AG04450 (cell line): ENCODE results near the gene CAPG. TPM values are rescaled to one million over a fixed set of nuclear protein-coding genes. Genes with fewer than 3 reads are reported as not detected.

Source experiments
- CTCF ChIA-PET: fragments of 300-600, 350-600 bp; formaldehyde crosslinking; extraction: SDS; loops from one replicate; lab custom pipeline; 2022; ENCODE audit warnings: antibody characterized with exemption, inconsistent platforms; lab: Charles Lee
- POLR2A ChIA-PET: fragments of 350-600 bp; formaldehyde crosslinking; extraction: SDS; loops from one replicate; lab custom pipeline; 2021; ENCODE audit warnings: antibody characterized with exemption, inconsistent platforms; lab: Yijun Ruan, JAX
- DNase-seq: peaks from one replicate; pipeline ENCODE4 v3.0.0-alpha.2; 2011; ENCODE audit warnings: low read depth, low spot score
- H3K27ac ChIP-seq: one replicate; pipeline ENCODE4 v1.5.1; 2012; ENCODE audit warnings: low read depth, low read length, control low read depth
- H3K27me3 ChIP-seq: one replicate; pipeline ENCODE4 v1.6.0; 2012; ENCODE audit warnings: low read length; ENCODE audit not compliant: control insufficient read depth, insufficient read depth
- H3K4me3 ChIP-seq: 2 replicates; pipeline ENCODE4 v1.5.1; 2011; ENCODE audit warnings: mild to moderate bottlenecking, low read depth, low read length, control low read depth
- H3K9me3 ChIP-seq: 2 replicates; pipeline ENCODE4 v1.5.1; 2012; ENCODE audit warnings: low read length; ENCODE audit not compliant: control insufficient read depth, insufficient read depth
- CTCF ChIP-seq: IDR thresholded peaks from 2 replicates; pipeline ENCODE4 v1.5.1; 2011; ENCODE audit warnings: low read depth, low read length, control low read depth, inconsistent platforms
- polyA plus RNA-seq: library from polyadenylated mRNA; depleted of rRNA; stranded (reverse); fragments of >200 nt; gene quantifications from 2 replicates; pipeline ENCODE4 v1.2.3, GENCODE V29; 2011

Gene CAPG
- polyA plus RNA-seq, 1 experiment, result 70.5 TPM

- Histone ChIP-seq H3K27ac (no peak overlapping the region), H3K4me3 (no peak overlapping the region), H3K9me3 (no peaks in the 10 kb centered on the region), H3K27me3 (no peaks in the 10 kb centered on the region)
- ChIA-PET CTCF (interaction anchor here (0.6 kb wide), 1 partner anchor 138 kb away, joined by 3 read pairs; no protein-coding TSS in a partner anchor), POLR2A (interaction anchor here (2.0 kb wide), 1 partner anchor 90 kb away, joined by 4 read pairs; the partner anchor contains the start of gene MAT2A)
- no peak for TF ChIP-seq CTCF
- DNase-seq, result no peak
Observed at GRCh38 chr2:85449214-85449588, 39.0 kb upstream of the CAPG start.

GRCh38 chr2:85448461-85449213 is 38.5 kb upstream of the CAPG start:
- ChIA-PET POLR2A (interaction anchor here (2.0 kb wide), 1 partner anchor 90 kb away, joined by 4 read pairs; the partner anchor contains the start of gene MAT2A), CTCF (interaction anchor here (0.6 kb wide), 1 partner anchor 139 kb away, joined by 3 read pairs; no protein-coding TSS in a partner anchor)
- H3K4me3 ChIP-seq, result no peak overlapping the region
- no peaks in the 10 kb centered on the region for H3K9me3 ChIP-seq
- no peak overlapping the region for H3K27ac ChIP-seq
- TF ChIP-seq CTCF, result no peak
- no peaks in the 10 kb centered on the region for H3K27me3 ChIP-seq
- no peak for DNase-seq

DNA sequence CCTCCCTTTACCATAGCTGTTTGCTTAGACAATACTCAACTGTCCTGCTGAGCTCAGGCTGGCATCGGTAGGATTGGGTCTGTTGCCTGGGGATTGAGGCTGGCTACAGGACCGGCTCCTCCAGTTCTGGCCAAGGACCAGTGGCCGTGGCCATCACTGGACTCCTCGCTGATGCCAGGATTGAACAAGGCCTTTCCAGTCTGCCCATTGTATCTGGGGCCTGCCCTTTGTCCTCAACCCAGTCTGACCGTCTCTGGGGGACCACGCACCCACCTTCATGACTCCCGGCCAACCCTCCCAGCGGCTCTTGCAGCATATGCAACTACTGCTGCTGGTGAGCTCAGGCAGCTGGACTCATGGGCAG is 37.0 kb upstream of the CAPG start:
- Histone ChIP-seq H3K27ac (no peak overlapping the region), H3K4me3 (no peak overlapping the region), H3K27me3 (no peaks in the 10 kb centered on the region), H3K9me3 (no peaks in the 10 kb centered on the region)
- POLR2A ChIA-PET, result no interaction called here
- no peak for TF ChIP-seq CTCF
- DNase-seq, result no peak
- CTCF ChIA-PET, result interaction anchor here (0.7 kb wide), 1 partner anchor 92 kb away, joined by 4 read pairs; the partner anchor contains the start of gene MAT2A

DNA sequence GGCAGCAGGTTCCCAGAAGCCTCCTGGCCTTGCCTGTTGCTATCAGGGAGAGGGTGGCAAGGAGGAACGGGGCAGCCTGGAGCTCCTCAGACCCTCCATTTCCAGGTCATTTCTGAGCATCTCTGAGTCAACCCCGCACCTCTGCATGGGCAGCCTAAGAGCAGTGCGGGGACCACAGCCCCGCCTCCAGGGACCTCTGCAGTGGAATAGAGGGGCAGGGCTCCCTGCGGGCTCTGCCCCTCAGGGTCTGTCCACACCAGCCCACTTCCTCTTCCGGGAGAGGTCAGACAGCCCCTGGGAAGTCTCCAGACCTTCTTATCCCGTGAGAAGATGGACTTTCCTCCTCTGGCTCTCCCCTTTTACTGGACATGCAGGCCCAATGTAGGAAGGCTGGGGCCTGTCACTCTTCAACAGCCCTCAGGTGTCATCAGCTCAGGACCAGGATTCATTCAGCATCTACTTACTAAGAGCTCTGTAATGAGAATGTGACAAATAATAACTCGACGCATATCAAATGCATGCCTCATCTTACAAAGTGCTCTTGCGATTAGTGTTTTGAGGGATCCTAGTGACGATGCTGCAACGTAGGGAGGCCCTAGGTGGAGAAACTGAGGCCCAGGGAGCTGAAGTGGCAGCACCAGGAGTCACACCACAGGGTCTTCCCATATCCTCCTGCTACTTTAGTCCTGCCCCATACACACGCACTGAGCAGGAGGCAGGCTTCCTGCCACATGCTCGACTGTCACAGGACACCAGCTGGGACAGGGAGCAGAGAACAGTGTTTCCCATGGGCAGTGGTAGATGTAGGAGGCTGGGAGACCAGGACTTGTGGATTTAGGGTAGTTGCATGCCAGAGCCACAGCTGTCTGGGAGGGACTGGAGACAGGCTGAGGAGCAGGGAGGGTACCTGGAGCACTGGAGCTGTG is 36.4 kb upstream of the CAPG start:
- peak overlapping the region; percentile 96 for H3K27ac ChIP-seq
- no peak for DNase-seq
- H3K27me3 ChIP-seq, result no peaks in the 10 kb centered on the region
- no peak overlapping the region for H3K4me3 ChIP-seq
- CTCF ChIA-PET, result interaction anchor here (0.7 to 1.2 kb wide), 2 partner anchors 92 to 105 kb away, joined by 4 to 6 read pairs; partner anchors contain the start of gene MAT2A
- no peak for TF ChIP-seq CTCF
- POLR2A ChIA-PET, result interaction anchor here (1.0 to 4.0 kb wide), 3 partner anchors 13 to 94 kb away, joined by 4 to 20 read pairs (median 8); partner anchors contain the start of gene MAT2A
- H3K9me3 ChIP-seq, result no peaks in the 10 kb centered on the region
